Measurements from ENCODE around the gene PRIMA1. TPM values are rescaled to one million over a fixed set of nuclear protein-coding genes. Genes with fewer than 3 reads are reported as not detected.

The PRIMA1 gene
- total and polyA plus RNA-seq, 9 of the 15 experiments (the other 6 are each of a cell fraction or from before 2014, with no cell fraction given): not detected

DNA sequence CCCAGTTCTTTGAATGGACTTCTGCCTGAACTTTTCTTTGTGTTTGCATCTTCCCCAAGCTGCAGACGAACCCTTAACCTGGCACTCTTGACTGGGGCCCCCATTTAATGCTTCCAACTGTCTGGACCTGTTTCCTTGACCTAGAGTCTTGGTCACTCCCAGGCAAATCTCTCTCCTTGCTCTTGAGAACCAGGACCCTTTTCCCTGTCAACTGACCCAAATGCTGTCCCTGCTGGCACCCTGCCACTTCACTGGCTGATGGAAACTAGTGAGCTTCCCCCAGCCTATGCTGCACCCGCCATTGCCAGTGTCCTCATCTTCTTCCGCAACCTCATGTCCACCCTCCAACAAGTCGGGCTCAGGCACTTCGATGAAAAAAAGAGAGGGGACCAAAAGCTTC, 79.5 kb downstream of the PRIMA1 start (continued):
- no peak for TF ChIP-seq ZNF277 (CRISPR knock-in tag; IDR thresholded peaks at IDR 0.05; ENCODE audit: borderline replicate concordance)

GRCh38 chr14:93708311-93708734, 80.0 kb downstream of the PRIMA1 start:
- DNase-seq (ENCODE audit: extremely low read depth in 1 of 4, low spot score in 3 of 4) (no peak), ATAC-seq (no peak), FAIRE-seq (no peak)
- Histone ChIP-seq H3K4me1 (replicated peaks in 1 of 2; ENCODE audit: control insufficient read depth in 2 of 2, insufficient read depth in 2 of 2, low read length in 2 of 2) (no peaks in the 10 kb centered on the region), H3K9me1 (ENCODE audit: control insufficient read depth, insufficient read depth, low read length) (no peaks in the 10 kb centered on the region), H3K4me3 (no peak overlapping the region), H4K20me1 (replicated peaks; ENCODE audit: control insufficient read depth, insufficient read depth, low read length) (no peaks in the 10 kb centered on the region), H3K27me3 (ENCODE audit: control insufficient read depth in 2 of 2, insufficient read depth in 2 of 2, low read length in 2 of 2) (peaks cover 3 to 12% of the 10 kb centered on the region in 2 experiments; a peak in 3 of 5 replicates), H3K9ac (ENCODE audit: insufficient read depth in 1 of 2, low read depth in 2 of 2, low read length in 2 of 2) (no peak overlapping the region), H3K36me3 (ENCODE audit: control insufficient read depth, insufficient read depth, low read length) (no peaks in the 10 kb centered on the region), H3K9me3 (replicated peaks; ENCODE audit: control insufficient read depth, insufficient read depth, low read depth, low read length) (no peaks in the 10 kb centered on the region), H3K27ac (ENCODE audit: extremely low read depth, low read depth, low read length) (no peak overlapping the region), H3K4me2 (ENCODE audit: insufficient read depth, low read length) (no peak overlapping the region), H2AFZ (ENCODE audit: low read depth, low read length) (no peak overlapping the region), H3K79me2 (ENCODE audit: control insufficient read depth, insufficient read depth, low read length) (no peaks in the 10 kb centered on the region)
- in situ Hi-C loops (cut with MboI) (no loop called here), intact Hi-C loops (cut with micrococcal nuclease) (no loop called here)
- BruUV-seq (replicated peaks): no TSS peak
- POLR2A ChIA-PET: no interaction called here
- WGBS (ENCODE audit: insufficient coverage, low coverage, missing lambda C conversion rate): 0% methylated on average over 6 of the region's 6 CpGs
- CTCF ChIA-PET (ENCODE audit: low intra/inter-chr PET ratio): no interaction called here
- TF ChIP-seq TAL1 (IDR thresholded peaks at IDR 0.05) (no peak), POU5F1 (IDR thresholded peaks at IDR 0.05; ENCODE audit: borderline replicate concordance, low read depth, low read length, partially characterized antibody) (no peak), NCOR1 (IDR thresholded peaks at IDR 0.05) (no peak), ZNF696 (CRISPR knock-in tag; conservative IDR thresholded peaks at IDR 0.05) (no peak), FOXM1 (IDR thresholded peaks at IDR 0.05; ENCODE audit: low read depth) (no peak), FOXM1 (CRISPR knock-in tag; IDR thresholded peaks at IDR 0.05; ENCODE audit: low read depth) (no peak), ZNF584 (CRISPR knock-in tag; IDR thresholded peaks at IDR 0.05; ENCODE audit: low read depth) (no peak), ZNF780A (CRISPR knock-in tag; IDR thresholded peaks at IDR 0.05) (no peak), SFPQ (IDR thresholded peaks at IDR 0.05; ENCODE audit: low read depth, low read length) (no peak), MAFF (IDR thresholded peaks at IDR 0.05; ENCODE audit: low read length) (no peak), HLTF (IDR thresholded peaks at IDR 0.05) (no peak), ZNF830 (CRISPR knock-in tag; IDR thresholded peaks at IDR 0.05) (no peak), SMARCA5 (IDR thresholded peaks at IDR 0.05) (no peak)
- TF ChIP-seq, protein P1, sequence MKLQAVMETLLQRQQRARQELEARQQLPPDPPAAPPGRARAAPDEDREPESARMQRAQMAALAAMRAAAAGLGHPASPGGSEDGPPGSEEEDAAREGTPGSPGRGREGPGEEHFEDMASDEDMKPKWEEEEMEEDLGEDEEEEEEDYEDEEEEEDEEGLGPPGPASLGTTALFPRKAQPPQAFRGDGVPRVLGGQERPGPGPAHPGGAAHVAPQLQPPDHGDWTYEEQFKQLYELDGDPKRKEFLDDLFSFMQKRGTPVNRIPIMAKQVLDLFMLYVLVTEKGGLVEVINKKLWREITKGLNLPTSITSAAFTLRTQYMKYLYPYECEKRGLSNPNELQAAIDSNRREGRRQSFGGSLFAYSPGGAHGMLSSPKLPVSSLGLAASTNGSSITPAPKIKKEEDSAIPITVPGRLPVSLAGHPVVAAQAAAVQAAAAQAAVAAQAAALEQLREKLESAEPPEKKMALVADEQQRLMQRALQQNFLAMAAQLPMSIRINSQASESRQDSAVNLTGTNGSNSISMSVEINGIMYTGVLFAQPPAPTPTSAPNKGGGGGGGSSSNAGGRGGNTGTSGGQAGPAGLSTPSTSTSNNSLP (IDR thresholded peaks at IDR 0.05; ENCODE audit: borderline replicate concordance, low read depth, low read length): no peak
- TF ChIP-seq, protein P2, sequence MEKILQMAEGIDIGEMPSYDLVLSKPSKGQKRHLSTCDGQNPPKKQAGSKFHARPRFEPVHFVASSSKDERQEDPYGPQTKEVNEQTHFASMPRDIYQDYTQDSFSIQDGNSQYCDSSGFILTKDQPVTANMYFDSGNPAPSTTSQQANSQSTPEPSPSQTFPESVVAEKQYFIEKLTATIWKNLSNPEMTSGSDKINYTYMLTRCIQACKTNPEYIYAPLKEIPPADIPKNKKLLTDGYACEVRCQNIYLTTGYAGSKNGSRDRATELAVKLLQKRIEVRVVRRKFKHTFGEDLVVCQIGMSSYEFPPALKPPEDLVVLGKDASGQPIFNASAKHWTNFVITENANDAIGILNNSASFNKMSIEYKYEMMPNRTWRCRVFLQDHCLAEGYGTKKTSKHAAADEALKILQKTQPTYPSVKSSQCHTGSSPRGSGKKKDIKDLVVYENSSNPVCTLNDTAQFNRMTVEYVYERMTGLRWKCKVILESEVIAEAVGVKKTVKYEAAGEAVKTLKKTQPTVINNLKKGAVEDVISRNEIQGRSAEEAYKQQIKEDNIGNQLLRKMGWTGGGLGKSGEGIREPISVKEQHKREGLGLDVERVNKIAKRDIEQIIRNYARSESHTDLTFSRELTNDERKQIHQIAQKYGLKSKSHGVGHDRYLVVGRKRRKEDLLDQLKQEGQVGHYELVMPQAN (IDR thresholded peaks at IDR 0.05; ENCODE audit: borderline replicate concordance): no peak
